ENCODE measurements around the gene ZNF454. TPM values are rescaled to one million over a fixed set of nuclear protein-coding genes. Genes with fewer than 3 reads are reported as not detected.

The ZNF454 gene
- total RNA-seq, 1 donor, result 0.18 TPM

- no peak for TF ChIP-seq CTCF (IDR thresholded peaks at IDR 0.05; ENCODE audit: insufficient read depth, low read length)
- H3K4me3 ChIP-seq (ENCODE audit: low read depth, low read length), result no peak overlapping the region
- no peak for DNase-seq (ENCODE audit: low read depth)
Measured at GRCh38 chr5:178988436-178989220, 47.6 kb downstream of the ZNF454 start.

GRCh38 chr5:178989311-178989710, 48.3 kb downstream of the ZNF454 start:
- no peak for TF ChIP-seq CTCF (IDR thresholded peaks at IDR 0.05; ENCODE audit: insufficient read depth, low read length)
- DNase-seq (ENCODE audit: low read depth), result no peak
- no peak overlapping the region for H3K4me3 ChIP-seq (ENCODE audit: low read depth, low read length)

- no peak for TF ChIP-seq CTCF (IDR thresholded peaks at IDR 0.05; ENCODE audit: insufficient read depth, low read length)
- no peak for DNase-seq (ENCODE audit: low read depth)
- H3K4me3 ChIP-seq (ENCODE audit: low read depth, low read length), result no peak overlapping the region
Measured at GRCh38 chr5:178990491-178990890, 49.5 kb downstream of the ZNF454 start.

GRCh38 chr5:178991190-178992145, 50.5 kb downstream of the ZNF454 start:
- no peak for TF ChIP-seq CTCF (IDR thresholded peaks at IDR 0.05; ENCODE audit: insufficient read depth, low read length)
- DNase-seq (ENCODE audit: low read depth), result no peak

GRCh38 chr5:178992291-178992895, 51.4 kb downstream of the ZNF454 start:
- no peak for DNase-seq (ENCODE audit: low read depth)
- TF ChIP-seq CTCF (IDR thresholded peaks at IDR 0.05; ENCODE audit: insufficient read depth, low read length), result no peak
- H3K4me3 ChIP-seq (ENCODE audit: low read depth, low read length), result no peak overlapping the region

More at GRCh38 chr5:178991190-178992145, 50.5 kb downstream of the ZNF454 start:
- H3K4me3 ChIP-seq (ENCODE audit: low read depth, low read length), result no peak overlapping the region

GRCh38 chr5:178993236-178993765, 52.3 kb downstream of the ZNF454 start:
- H3K4me3 ChIP-seq (ENCODE audit: low read depth, low read length), result no peak overlapping the region
- no peak for DNase-seq (ENCODE audit: low read depth)
- TF ChIP-seq CTCF (IDR thresholded peaks at IDR 0.05; ENCODE audit: insufficient read depth, low read length), result no peak

All from fibroblast of the aortic adventitia (primary cell).